GM19455 (cell line): ENCODE measurements around the gene PLXDC1.

Experiments
- ATAC-seq: cut with Tn5 transposase; IDR thresholded peaks from one replicate; pipeline ENCODE4 v1.9.1; 2021; ENCODE audit not compliant: unreplicated experiment

PLXDC1 gene

DNA sequence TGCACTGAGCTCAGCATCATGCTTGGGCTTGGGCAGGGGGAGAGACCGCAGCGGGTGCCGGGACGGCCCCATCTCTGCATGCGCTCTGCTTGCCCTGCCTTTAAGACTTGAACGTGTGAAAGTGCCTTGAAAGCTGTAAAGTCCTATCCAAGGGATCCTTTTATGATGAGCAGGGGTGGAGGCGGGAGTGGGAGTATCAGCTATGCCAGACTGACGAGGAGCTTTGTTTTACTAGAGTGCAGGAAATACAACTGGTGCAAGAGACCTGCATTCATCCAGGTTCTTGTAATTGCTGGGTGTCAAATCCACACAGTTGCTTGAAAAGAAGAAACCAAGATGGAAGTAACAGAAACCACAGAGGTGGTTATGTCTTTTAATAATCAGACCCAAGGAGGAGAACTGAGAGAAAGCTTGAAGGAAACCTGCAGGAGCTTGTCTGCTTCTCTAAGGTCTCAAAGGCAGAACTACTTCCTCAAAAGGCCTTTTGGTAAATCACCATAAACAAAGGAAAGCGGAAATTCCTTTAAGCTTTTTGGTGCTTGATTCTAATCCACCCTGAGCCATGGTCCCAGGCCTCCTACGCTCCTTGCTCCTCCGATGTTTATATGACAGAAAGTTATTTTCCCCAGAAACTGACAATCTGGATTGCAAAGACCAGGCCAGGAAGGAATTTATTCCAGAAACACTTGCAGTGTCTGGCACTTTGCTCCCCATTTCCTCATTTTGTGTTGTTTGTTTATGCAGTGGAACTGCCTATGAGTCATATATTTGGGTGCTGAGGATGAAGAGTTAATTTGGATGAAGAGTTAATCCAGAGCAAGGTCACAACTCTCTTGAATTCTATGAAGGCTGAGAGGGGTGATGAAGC is 132.9 kb downstream of the PLXDC1 start:
- ATAC-seq = no peak

GRCh38 chr17:39016193-39017153 is 135.0 kb downstream of the PLXDC1 start:
- no peak for ATAC-seq

GRCh38 chr17:39015546-39015935 is 135.9 kb downstream of the PLXDC1 start:
- ATAC-seq = no peak

GRCh38 chr17:39014795-39015545 is 136.5 kb downstream of the PLXDC1 start:
- no peak for ATAC-seq

DNA sequence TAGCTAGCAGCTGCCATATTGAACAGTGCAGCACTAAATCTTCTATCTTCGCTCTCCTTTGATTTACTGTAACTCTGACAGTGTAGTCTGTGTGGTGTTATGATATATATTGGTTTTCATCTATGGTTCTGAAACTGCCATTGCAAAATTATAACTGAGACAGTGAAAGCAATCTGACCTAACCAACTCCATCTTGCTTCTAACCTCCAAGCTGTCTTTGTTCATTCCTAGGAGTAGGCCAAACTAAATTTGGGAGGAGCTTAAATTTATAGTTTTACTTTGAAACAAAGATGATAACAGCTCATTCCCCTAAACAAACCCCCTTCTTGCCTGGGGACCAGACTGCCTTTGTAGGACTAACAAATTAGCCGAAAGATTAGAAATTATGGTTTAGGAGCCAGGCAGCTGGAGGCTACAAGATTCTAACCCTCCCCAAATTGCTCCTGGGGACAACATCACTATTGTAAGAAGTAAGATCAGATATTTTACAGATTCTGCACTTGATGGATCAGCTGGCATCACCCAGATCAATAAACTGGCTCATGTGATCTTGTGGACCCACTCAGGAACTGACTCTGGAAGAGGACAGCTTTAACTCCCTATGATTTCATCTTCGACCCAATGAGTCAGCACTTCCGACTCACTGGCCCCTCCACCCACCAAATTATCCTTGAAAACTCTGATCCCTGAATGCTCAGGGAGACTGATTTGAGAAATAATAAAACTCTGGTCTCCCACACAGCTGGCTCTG is 137.2 kb downstream of the PLXDC1 start:
- ATAC-seq = no peak
